BJ (cell line): ENCODE measurements around the gene LRCH3. TPM values are rescaled to one million over a fixed set of nuclear protein-coding genes. Genes with fewer than 3 reads are reported as not detected.
"Not testable (repeated sequence)": the region's sequence is repeated elsewhere in the genome, so short reads cannot be mapped to it uniquely, and the experiment has no call there.

Source experiments
- CTCF ChIA-PET: fragments of 350-600 bp; formaldehyde crosslinking; extraction: SDS; loops from one replicate; lab custom pipeline; 2021; ENCODE audit warnings: antibody characterized with exemption, inconsistent platforms; lab: Yijun Ruan, JAX
- POLR2A ChIA-PET: fragments of 300-600 bp; sonication (Branson Sonifier 250); formaldehyde crosslinking; extraction: SDS; loops from one replicate; lab custom pipeline; 2021; ENCODE audit warnings: antibody characterized with exemption; lab: Charles Lee
- DNase-seq: peaks from one replicate; pipeline ENCODE4 v3.0.0-alpha.2; 2011; ENCODE audit warnings: low read depth
- H3K27me3 ChIP-seq: 2 replicates; pipeline ENCODE4 v1.6.0; 2011; ENCODE audit warnings: low read length; ENCODE audit not compliant: control insufficient read depth, insufficient read depth
- H3K36me3 ChIP-seq: 2 replicates; pipeline ENCODE4 v1.5.1; 2011; ENCODE audit warnings: low read length; ENCODE audit not compliant: control insufficient read depth, insufficient read depth
- H3K4me3 ChIP-seq: 2 replicates; pipeline ENCODE4 v1.5.1; 2011; ENCODE audit warnings: low read depth, mild to moderate bottlenecking, control low read depth, low read length
- polyA plus RNA-seq: library from polyadenylated mRNA; depleted of rRNA; stranded (reverse); fragments of >200 nt; gene quantifications from 2 replicates; pipeline ENCODE4 v1.2.3, GENCODE V29; 2011
- TF ChIP-seq, protein P1 (sequence below): IDR thresholded peaks from 2 replicates; pipeline ENCODE4 v1.5.1; 2011; ENCODE audit warnings: low read depth, mild to moderate bottlenecking, control low read depth, inconsistent platforms, low read length, moderate library complexity; ENCODE audit not compliant: insufficient read depth

LRCH3 gene
- polyA plus RNA-seq, 1 experiment, result 155 TPM

DNA sequence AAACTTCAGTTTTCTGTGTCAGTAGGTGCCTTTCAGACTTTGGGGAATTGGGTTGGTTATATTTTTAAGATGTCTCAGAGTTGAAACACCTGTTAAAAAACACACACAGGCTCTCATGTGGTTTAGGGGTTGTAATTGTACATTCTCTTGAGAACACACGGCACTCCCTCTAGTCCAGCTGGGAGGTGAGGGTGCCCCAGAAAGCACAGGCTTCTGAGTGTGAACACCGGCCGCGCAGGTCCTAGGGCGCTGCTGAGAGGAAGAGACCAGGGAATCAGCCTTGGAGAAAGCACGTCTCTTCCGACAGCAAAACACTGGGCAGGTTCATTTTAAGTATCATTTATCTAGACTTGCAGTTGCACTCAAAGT is 90.9 kb downstream of the LRCH3 start:
- DNase-seq, result no peak
- no peaks in the 10 kb centered on the region for H3K27me3 ChIP-seq
- H3K36me3 ChIP-seq, result peaks cover 9% of the 10 kb centered on the region
- ChIA-PET POLR2A (no interaction called here), CTCF (interaction anchor here (2.2 kb wide), 1 partner anchor 9 kb away, joined by 7 read pairs; no protein-coding TSS in a partner anchor)
- TF ChIP-seq, protein P1, sequence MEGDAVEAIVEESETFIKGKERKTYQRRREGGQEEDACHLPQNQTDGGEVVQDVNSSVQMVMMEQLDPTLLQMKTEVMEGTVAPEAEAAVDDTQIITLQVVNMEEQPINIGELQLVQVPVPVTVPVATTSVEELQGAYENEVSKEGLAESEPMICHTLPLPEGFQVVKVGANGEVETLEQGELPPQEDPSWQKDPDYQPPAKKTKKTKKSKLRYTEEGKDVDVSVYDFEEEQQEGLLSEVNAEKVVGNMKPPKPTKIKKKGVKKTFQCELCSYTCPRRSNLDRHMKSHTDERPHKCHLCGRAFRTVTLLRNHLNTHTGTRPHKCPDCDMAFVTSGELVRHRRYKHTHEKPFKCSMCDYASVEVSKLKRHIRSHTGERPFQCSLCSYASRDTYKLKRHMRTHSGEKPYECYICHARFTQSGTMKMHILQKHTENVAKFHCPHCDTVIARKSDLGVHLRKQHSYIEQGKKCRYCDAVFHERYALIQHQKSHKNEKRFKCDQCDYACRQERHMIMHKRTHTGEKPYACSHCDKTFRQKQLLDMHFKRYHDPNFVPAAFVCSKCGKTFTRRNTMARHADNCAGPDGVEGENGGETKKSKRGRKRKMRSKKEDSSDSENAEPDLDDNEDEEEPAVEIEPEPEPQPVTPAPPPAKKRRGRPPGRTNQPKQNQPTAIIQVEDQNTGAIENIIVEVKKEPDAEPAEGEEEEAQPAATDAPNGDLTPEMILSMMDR, result no peak
- H3K4me3 ChIP-seq, result no peak overlapping the region

DNA sequence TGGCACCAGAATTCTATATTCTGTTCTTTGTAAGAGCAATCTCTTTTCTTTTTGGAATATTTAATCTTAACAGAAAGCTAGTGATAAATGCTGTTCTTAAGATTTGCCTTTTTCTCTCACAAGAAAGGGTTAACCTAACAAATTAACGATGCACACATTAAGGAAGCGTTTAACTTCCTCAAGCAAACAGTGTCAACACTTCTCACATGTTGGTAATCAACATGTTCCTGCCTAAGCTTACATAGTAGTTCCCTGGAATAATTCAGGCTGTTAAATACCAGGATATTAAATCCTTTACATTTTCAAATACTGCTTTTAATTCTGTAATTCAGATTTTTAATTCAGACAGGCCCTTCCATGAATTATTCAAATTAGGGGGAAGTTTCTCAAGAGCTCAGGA is 91.5 kb downstream of the LRCH3 start:
- CTCF ChIA-PET, result interaction anchor here (2.2 kb wide), 1 partner anchor 9 kb away, joined by 7 read pairs; no protein-coding TSS in a partner anchor
- DNase-seq, result no peak
- Histone ChIP-seq H3K27me3 (no peaks in the 10 kb centered on the region), H3K36me3 (peaks cover 9% of the 10 kb centered on the region), H3K4me3 (no peak overlapping the region)
- TF ChIP-seq, protein P1, result no peak
- POLR2A ChIA-PET, result no interaction called here

DNA sequence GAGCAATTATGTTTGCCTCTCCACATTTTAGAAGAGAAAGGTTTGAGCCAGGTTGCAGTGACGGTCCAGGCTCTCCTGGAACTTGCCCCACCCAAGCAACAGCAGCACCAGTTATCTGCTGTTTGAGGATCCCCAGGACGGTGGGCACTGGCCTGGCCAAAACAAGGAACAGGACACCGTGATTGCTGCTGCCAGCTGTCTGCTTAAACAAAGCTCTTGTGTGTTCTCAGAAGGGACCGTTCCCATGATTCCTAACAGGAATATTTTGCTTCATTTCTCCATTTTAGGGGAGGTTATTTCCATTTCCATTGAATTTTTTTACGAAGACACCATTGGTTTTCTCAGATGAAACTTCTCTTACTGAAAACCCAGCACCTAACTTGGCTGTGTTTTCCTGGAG is 92.5 kb downstream of the LRCH3 start:
- DNase-seq, result no peak
- Histone ChIP-seq H3K36me3 (peaks cover 6% of the 10 kb centered on the region), H3K4me3 (no peak overlapping the region), H3K27me3 (no peaks in the 10 kb centered on the region)
- POLR2A ChIA-PET, result no interaction called here
- TF ChIP-seq, protein P1, result no peak
- CTCF ChIA-PET, result no interaction called here

DNA sequence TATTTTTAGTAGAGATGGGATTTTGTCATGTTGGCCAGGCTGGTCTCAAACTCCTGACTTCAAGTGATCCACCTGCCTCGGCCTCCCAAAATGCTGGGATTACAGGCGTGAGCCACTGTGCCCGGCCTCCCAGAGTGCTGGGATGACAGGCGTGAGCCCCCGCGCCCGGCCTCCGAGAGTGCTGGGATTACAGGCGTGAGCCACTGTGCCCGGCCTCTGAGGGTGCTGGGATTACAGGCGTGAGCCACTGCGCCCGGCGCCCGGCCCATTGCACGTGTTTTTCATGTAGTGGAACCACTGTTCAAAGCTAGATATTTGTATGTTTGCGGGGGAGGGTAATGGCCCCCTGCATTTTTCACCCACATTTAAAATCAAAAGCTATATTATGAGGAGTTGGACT is 93.3 kb downstream of the LRCH3 start:
- H3K27me3 ChIP-seq, DNase-seq, H3K36me3 ChIP-seq, CTCF ChIA-PET, H3K4me3 ChIP-seq, POLR2A ChIA-PET: not testable (repeated sequence)

DNA sequence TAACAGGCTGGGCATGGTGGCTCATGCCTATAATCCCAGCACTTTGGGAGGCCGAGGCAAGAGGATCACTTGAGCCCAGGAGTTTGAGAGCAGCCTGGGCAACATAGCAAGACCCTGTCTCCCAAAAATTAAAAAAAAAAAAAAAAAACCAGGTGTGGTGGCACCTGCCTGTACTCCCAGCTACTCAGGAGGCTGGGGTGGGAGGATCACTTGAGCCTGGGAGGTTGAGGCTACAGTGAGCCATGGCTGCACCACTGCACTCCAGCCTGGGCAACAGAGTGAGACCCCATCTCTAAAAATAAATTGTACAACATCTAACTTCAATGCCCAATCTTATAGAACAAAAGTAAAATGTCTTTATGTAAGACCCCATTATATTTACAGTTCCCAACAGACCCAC is 95.0 kb downstream of the LRCH3 start:
- CTCF ChIA-PET, result interaction anchor here (1.3 kb wide), 1 partner anchor 20 kb away, joined by 4 read pairs; no protein-coding TSS in a partner anchor
- H3K27me3 ChIP-seq, H3K4me3 ChIP-seq, H3K36me3 ChIP-seq, POLR2A ChIA-PET, DNase-seq: not testable (repeated sequence)

DNA sequence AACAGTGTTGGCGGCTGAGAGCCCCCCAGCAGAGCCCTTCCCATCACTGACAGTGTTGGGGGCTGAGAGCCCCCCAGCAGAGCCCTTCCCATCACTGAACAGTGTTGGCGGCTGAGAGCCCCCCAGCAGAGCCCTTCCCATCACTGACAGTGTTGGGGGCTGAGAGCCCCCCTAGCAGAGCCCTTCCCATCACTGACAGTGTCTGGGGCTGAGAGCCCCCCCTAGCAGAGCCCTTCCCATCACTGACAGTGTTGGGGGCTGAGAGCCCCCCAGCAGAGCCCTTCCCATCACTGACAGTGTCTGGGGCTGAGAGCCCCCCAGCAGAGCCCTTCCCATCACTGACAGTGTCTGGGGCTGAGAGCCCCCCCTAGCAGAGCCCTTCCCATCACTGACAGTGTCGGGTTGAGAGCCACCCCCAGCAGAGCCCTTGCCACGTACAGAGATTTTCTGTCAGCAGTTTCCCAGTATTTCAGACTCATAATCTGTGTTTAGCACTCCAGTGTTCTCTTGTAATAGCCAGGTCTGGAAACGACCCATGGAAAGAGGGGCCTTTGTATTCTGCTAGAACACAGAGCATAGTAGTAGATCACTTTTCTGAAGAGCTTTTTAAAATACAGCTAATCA is 96.5 kb downstream of the LRCH3 start:
- DNase-seq, H3K27me3 ChIP-seq, POLR2A ChIA-PET, H3K4me3 ChIP-seq, H3K36me3 ChIP-seq: not testable (repeated sequence)
- CTCF ChIA-PET, result interaction anchor here (0.6 to 1.0 kb wide), 3 partner anchors 16 to 31 kb away, joined by 3 to 4 read pairs (median 4); no protein-coding TSS in a partner anchor

DNA sequence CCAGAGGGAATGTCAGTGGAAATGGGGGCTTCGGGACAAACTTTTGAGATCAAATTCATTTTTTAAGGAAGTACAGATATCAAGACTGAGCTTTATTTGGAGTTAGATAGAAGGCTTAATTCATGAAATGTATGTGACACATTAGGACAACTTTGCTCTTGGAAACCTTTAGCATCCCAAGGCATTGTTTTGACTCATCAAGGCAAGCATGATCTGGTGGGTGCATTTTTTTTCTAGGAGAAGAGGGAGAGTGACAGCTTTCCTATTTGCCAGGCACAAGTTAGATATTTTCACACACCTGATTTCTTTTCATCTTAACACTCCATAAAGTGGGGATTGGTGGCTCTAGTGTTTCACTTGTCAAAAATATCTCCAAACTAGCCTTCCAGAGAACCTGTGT is 97.5 kb downstream of the LRCH3 start:
- ChIA-PET POLR2A (no interaction called here), CTCF (interaction anchor here (0.6 to 1.2 kb wide), 3 partner anchors 16 to 32 kb away, joined by 3 to 4 read pairs (median 3); no protein-coding TSS in a partner anchor)
- TF ChIP-seq, protein P1, result no peak

More for the DNA sequence above, 97.5 kb downstream of the LRCH3 start:
- Histone ChIP-seq H3K27me3 (no peaks in the 10 kb centered on the region), H3K36me3 (peaks cover 5% of the 10 kb centered on the region), H3K4me3 (no peak overlapping the region)
- no peak for DNase-seq
